Body of pancreas (tissue), 4 donors: ENCODE results near the gene LRRC1. TPM values are rescaled to one million over a fixed set of nuclear protein-coding genes. Genes with fewer than 3 reads are reported as not detected.

Experiments
- ATAC-seq: fragments of 150-250 bp; one replicate; pipeline ENCODE4 v1.9.1; 2016
- DNase-seq, 4 donors: peaks; one replicate each; pipeline ENCODE4 v3.0.0-alpha.2; 2019
- H3K27ac ChIP-seq, 4 donors: fragments of 200-600 bp; sonication (generic); 1 replicate in 3 of 4; 2 replicates in 1 of 4; pipeline versions ENCODE4 v1.5.1 to v1.6.1; 2016 to 2019; ENCODE audit warnings: mild to moderate bottlenecking in 1 of 4, mixed read lengths in 1 of 4, moderate library complexity in 1 of 4
- H3K27me3 ChIP-seq, 2 donors: fragments of 200-600 bp; sonication (generic); one replicate each; pipeline ENCODE4 v1.6.0; 2016; ENCODE audit warnings: mild to moderate bottlenecking in 1 of 2
- H3K36me3 ChIP-seq, 2 donors: fragments of 200-600 bp; sonication (generic); replicated peaks in 1 of 2; 2 replicates each; pipeline ENCODE4 v1.5.1; 2016; ENCODE audit warnings: low read depth in 2 of 2; ENCODE audit not compliant: insufficient read depth in 1 of 2
- H3K4me1 ChIP-seq: fragments of 200-600 bp; sonication (generic); one replicate; pipeline ENCODE4 v1.6.0; 2016
- H3K4me3 ChIP-seq, 2 donors: fragments of 200-600 bp; sonication (generic); 1 replicate in 1 of 2; 2 replicates in 1 of 2; pipeline ENCODE4 v1.5.1; 2016 to 2019
- H3K9me3 ChIP-seq, 3 donors: fragments of 200-600 bp; sonication (generic); 1 replicate in 2 of 3; 2 replicates in 1 of 3; pipeline ENCODE4 v1.5.1; 2016
- CTCF ChIP-seq, 7 experiments: fragments of 450-650 bp in 4 of 7; fragments of 200-600 bp in 3 of 7; sonication (generic) in 3 of 7; IDR thresholded peaks; one replicate each; pipeline ENCODE4 v1.5.1; 2016 to 2019; ENCODE audit warnings: antibody characterized with exemption in 7 of 7
- POLR2A ChIP-seq, 3 donors: fragments of 450-650 bp; IDR thresholded peaks; one replicate each; pipeline ENCODE4 v1.6.1; 2016; ENCODE audit warnings: antibody characterized with exemption in 3 of 3, mild to moderate bottlenecking in 2 of 3
- WGBS, 2 donors: methylation state at CpG; one replicate each; pipeline ENCODE4 v1.1.5; 2017; 5-methylcytosine and 5-hydroxymethylcytosine counted together
- intact Hi-C: fragments of 100-400 bp; cut with DNase I; formaldehyde crosslinking; loops from one replicate; pipeline ENCODE4 v1.15.1; 2023
- total RNA-seq, 2 donors: library from RNA; depleted of rRNA; stranded (reverse); fragments of >200 nt; gene quantifications; one replicate each; pipeline ENCODE4 v1.1.0, GENCODE V29; 2016

Gene LRRC1
- total RNA-seq, 2 donors from 2014 or later, result 13.2 to 17.1 TPM

- no peak for DNase-seq
- intact Hi-C loops, result no loop called here
- TF ChIP-seq CTCF (IDR thresholded peaks at IDR 0.05), result no peak
- TF ChIP-seq POLR2A (IDR thresholded peaks at IDR 0.05), result no peak
- H3K4me1 ChIP-seq, result peaks cover 4% of the 10 kb centered on the region
- H3K27me3 ChIP-seq, result no peaks in the 10 kb centered on the region
- no peak for ATAC-seq
- no peak overlapping the region for H3K27ac ChIP-seq
- no peak overlapping the region for H3K4me3 ChIP-seq
- no peaks in the 10 kb centered on the region for H3K9me3 ChIP-seq
- H3K36me3 ChIP-seq, result no peaks in the 10 kb centered on the region
These were observed 101.4 kb downstream of the LRRC1 start for GRCh38 chr6:53896196-53896595.

GRCh38 chr6:53898026-53898795 lies 103.4 kb downstream of the LRRC1 start:
- H3K27ac ChIP-seq, result no peak overlapping the region
- no peak for ATAC-seq
- TF ChIP-seq CTCF (IDR thresholded peaks at IDR 0.05) (no peak), POLR2A (IDR thresholded peaks at IDR 0.05) (no peak)
- H3K27me3 ChIP-seq, result no peaks in the 10 kb centered on the region
- 84 to 90% methylated on average over 2 of the region's 2 CpGs for WGBS, 2 donors
- no peak overlapping the region for H3K4me3 ChIP-seq
- H3K4me1 ChIP-seq, result peaks cover 4% of the 10 kb centered on the region
- H3K9me3 ChIP-seq, result no peaks in the 10 kb centered on the region
- no peaks in the 10 kb centered on the region for H3K36me3 ChIP-seq
- intact Hi-C loops, result no loop called here
- DNase-seq, result no peak

- Histone ChIP-seq H3K9me3 (no peaks in the 10 kb centered on the region), H3K4me3 (no peak overlapping the region), H3K27me3 (no peaks in the 10 kb centered on the region), H3K36me3 (no peaks in the 10 kb centered on the region), H3K4me1 (peaks cover 4% of the 10 kb centered on the region), H3K27ac (no peak overlapping the region)
- 86 to 92% methylated on average over 5 of the region's 5 CpGs for WGBS, 2 donors
- ATAC-seq (no peak), DNase-seq (no peak)
- TF ChIP-seq POLR2A (IDR thresholded peaks at IDR 0.05), result no peak
- no peak for TF ChIP-seq CTCF (IDR thresholded peaks at IDR 0.05)
- intact Hi-C loops, result no loop called here
These were observed 104.7 kb downstream of the LRRC1 start for GRCh38 chr6:53899512-53899911.

GRCh38 chr6:53903357-53903756 lies 108.6 kb downstream of the LRRC1 start:
- ATAC-seq, result no peak
- H3K27me3 ChIP-seq, result no peaks in the 10 kb centered on the region
- H3K4me3 ChIP-seq, result no peak overlapping the region
- WGBS, 2 donors, result 75 to 87% methylated on average over 2 of the region's 2 CpGs
- TF ChIP-seq CTCF (IDR thresholded peaks at IDR 0.05), result no peak
- no peak for TF ChIP-seq POLR2A (IDR thresholded peaks at IDR 0.05)
- H3K9me3 ChIP-seq, result no peaks in the 10 kb centered on the region
- no peaks in the 10 kb centered on the region for H3K36me3 ChIP-seq
- no peak for DNase-seq
- no peaks in the 10 kb centered on the region for H3K4me1 ChIP-seq
- no peak overlapping the region for H3K27ac ChIP-seq
- intact Hi-C loops, result no loop called here

GRCh38 chr6:53906103-53906502 lies 111.3 kb downstream of the LRRC1 start:
- TF ChIP-seq POLR2A (IDR thresholded peaks at IDR 0.05), result no peak
- TF ChIP-seq CTCF (IDR thresholded peaks at IDR 0.05), result no peak
- DNase-seq, result no peak
- H3K9me3 ChIP-seq, result no peaks in the 10 kb centered on the region
- no peak overlapping the region for H3K4me3 ChIP-seq
- H3K27ac ChIP-seq, result no peak overlapping the region
- 80 to 83% methylated on average over 3 of the region's 3 CpGs for WGBS, 2 donors
- no peaks in the 10 kb centered on the region for H3K4me1 ChIP-seq
- ATAC-seq, result no peak
- no peaks in the 10 kb centered on the region for H3K36me3 ChIP-seq
- intact Hi-C loops, result no loop called here
- no peaks in the 10 kb centered on the region for H3K27me3 ChIP-seq
